ENCODE results near the gene OGFOD3.
A peak's percentile ranks its signal among the peaks of the same experiment; 100 is the strongest.

OGFOD3 gene

GRCh38 chr17:82403662-82404660 is 14.4 kb downstream of the OGFOD3 start:
- DNase-seq = no peak

- DNase-seq = no peak
Measured at GRCh38 chr17:82402865-82403264, 15.5 kb downstream of the OGFOD3 start.

- no peak for DNase-seq
Measured at GRCh38 chr17:82400830-82401229, 17.6 kb downstream of the OGFOD3 start.

- DNase-seq = no peak
Measured at GRCh38 chr17:82400206-82400605, 18.2 kb downstream of the OGFOD3 start.

- peak; percentile 31 to 60 for DNase-seq
Measured at GRCh38 chr17:82399601-82400101, 18.7 kb downstream of the OGFOD3 start.

- peak in 1 of 2 experiments; percentile 65 for DNase-seq
Measured at GRCh38 chr17:82399041-82399441, 19.3 kb downstream of the OGFOD3 start.

GRCh38 chr17:82397449-82398335 is 20.7 kb downstream of the OGFOD3 start:
- no peak for DNase-seq

- no peak for DNase-seq
Measured at GRCh38 chr17:82396601-82397435, 21.6 kb downstream of the OGFOD3 start.

GRCh38 chr17:82394278-82394677 is 24.1 kb downstream of the OGFOD3 start:
- DNase-seq = no peak

GRCh38 chr17:82392941-82393340 is 25.4 kb downstream of the OGFOD3 start:
- DNase-seq = no peak

GRCh38 chr17:82392209-82392920 is 26.0 kb downstream of the OGFOD3 start:
- DNase-seq = no peak

- no peak for DNase-seq
Measured at GRCh38 chr17:82391496-82392066, 26.8 kb downstream of the OGFOD3 start.

GRCh38 chr17:82390860-82391435 is 27.4 kb downstream of the OGFOD3 start:
- DNase-seq = no peak

- no peak for DNase-seq
Measured at GRCh38 chr17:82390015-82390859, 28.1 kb downstream of the OGFOD3 start.

GRCh38 chr17:82389379-82389778 is 29.0 kb downstream of the OGFOD3 start:
- no peak for DNase-seq

- DNase-seq = no peak
Measured at GRCh38 chr17:82388922-82389283, 29.5 kb downstream of the OGFOD3 start.

GRCh38 chr17:82388223-82388921 is 30.0 kb downstream of the OGFOD3 start:
- DNase-seq = no peak

GRCh38 chr17:82387705-82388106 is 30.7 kb downstream of the OGFOD3 start:
- no peak for DNase-seq

Data from NCI-H2081 (cell line).